H54 (cell line): ENCODE results near the gene PTOV1.

Source experiments
- DNase-seq: peaks from one replicate; pipeline ENCODE4 v3.0.0; 2011; ENCODE audit warnings: low spot score, mixed read lengths; ENCODE audit not compliant: insufficient read length
- FAIRE-seq: peaks from 3 replicates; lab custom pipeline; 2011; peaks lifted over from hg19 to GRCh38; lab: Jason Lieb, UNC
- POLR2A ChIP-seq: IDR thresholded peaks from 2 replicates; pipeline ENCODE4 v1.6.1; 2011; ENCODE audit warnings: low read depth, mild to moderate bottlenecking, low read length

PTOV1 gene

GRCh38 chr19:49875857-49876421 is 25.0 kb downstream of the PTOV1 start:
- peak; percentile 31; the same call in 1 of the 2 replicates for TF ChIP-seq POLR2A
- DNase-seq, result no peak
- no peak for FAIRE-seq

GRCh38 chr19:49876422-49877019 is 25.6 kb downstream of the PTOV1 start:
- TF ChIP-seq POLR2A, result peak; percentile 76; the same call in 1 of the 2 replicates
- FAIRE-seq, result no peak
- peak; percentile 65 for DNase-seq

GRCh38 chr19:49877020-49877878 is 26.3 kb downstream of the PTOV1 start, which contains the start of the genes AKT1S1 and TBC1D17:
TSS of gene AKT1S1 (minus strand) at chr19:49877355. CDS start at chr19:49873295, 4,060 bp downstream.
TSS of gene TBC1D17 (plus strand) at chr19:49877702. CDS start at chr19:49877724, 22 bp downstream.
- peak; percentile 49 for TF ChIP-seq POLR2A

GRCh38 chr19:49877879-49878743 is 27.2 kb downstream of the PTOV1 start:
- DNase-seq (peak; percentile 99), FAIRE-seq (no peak)
- TF ChIP-seq POLR2A, result peak; percentile 22; the same call in 1 of the 2 replicates

More at GRCh38 chr19:49877020-49877878, 26.3 kb downstream of the PTOV1 start, which contains the start of the genes AKT1S1 and TBC1D17:
- DNase-seq, result peak; percentile 100
- peak; percentile 86 for FAIRE-seq

- no peak for DNase-seq
- no peak for FAIRE-seq
- TF ChIP-seq POLR2A, result no peak
Observed at GRCh38 chr19:49878744-49879070, 27.7 kb downstream of the PTOV1 start.

- FAIRE-seq (no peak), DNase-seq (no peak)
- TF ChIP-seq POLR2A, result no peak
Observed at GRCh38 chr19:49879243-49879963, 28.4 kb downstream of the PTOV1 start.

GRCh38 chr19:49880162-49880869 is 29.4 kb downstream of the PTOV1 start:
- DNase-seq (no peak), FAIRE-seq (no peak)
- no peak for TF ChIP-seq POLR2A

- TF ChIP-seq POLR2A, result no peak
- FAIRE-seq (no peak), DNase-seq (no peak)
Observed at GRCh38 chr19:49881186-49881585, 30.2 kb downstream of the PTOV1 start.

GRCh38 chr19:49881672-49882394 is 30.9 kb downstream of the PTOV1 start:
- DNase-seq (no peak), FAIRE-seq (no peak)
- no peak for TF ChIP-seq POLR2A

- no peak for DNase-seq
- TF ChIP-seq POLR2A, result no peak
- no peak for FAIRE-seq
Observed at GRCh38 chr19:49882643-49883042, 31.7 kb downstream of the PTOV1 start.

GRCh38 chr19:49883094-49883493 is 32.1 kb downstream of the PTOV1 start:
- DNase-seq (no peak), FAIRE-seq (no peak)
- TF ChIP-seq POLR2A, result no peak
